ENCODE results near the gene ST6GALNAC6.
"Not testable (repeated sequence)": the region's sequence is repeated elsewhere in the genome, so short reads cannot be mapped to it uniquely, and the experiment has no call there.

The ST6GALNAC6 gene

GRCh38 chr9:127871531-127871930 lies 27.9 kb downstream of the ST6GALNAC6 start:
- no peak for DNase-seq

GRCh38 chr9:127870887-127871286 lies 28.5 kb downstream of the ST6GALNAC6 start:
- DNase-seq: no peak

- DNase-seq: not testable (repeated sequence)
These were observed 29.3 kb downstream of the ST6GALNAC6 start for GRCh38 chr9:127870153-127870491.

GRCh38 chr9:127869310-127870152 lies 29.9 kb downstream of the ST6GALNAC6 start:
- DNase-seq: no peak

- DNase-seq: no peak
These were observed 31.0 kb downstream of the ST6GALNAC6 start for GRCh38 chr9:127868278-127868902.

GRCh38 chr9:127867356-127868277 lies 31.8 kb downstream of the ST6GALNAC6 start:
- DNase-seq: no peak

- DNase-seq: no peak
These were observed 32.9 kb downstream of the ST6GALNAC6 start for GRCh38 chr9:127866535-127866934.

GRCh38 chr9:127865645-127866464 lies 33.5 kb downstream of the ST6GALNAC6 start:
- no peak for DNase-seq

GRCh38 chr9:127863191-127863621 lies 36.2 kb downstream of the ST6GALNAC6 start:
- DNase-seq: no peak

GRCh38 chr9:127862075-127863011 lies 37.1 kb downstream of the ST6GALNAC6 start:
- DNase-seq: no peak

- DNase-seq: no peak
These were observed 38.6 kb downstream of the ST6GALNAC6 start for GRCh38 chr9:127860779-127861178.

- no peak for DNase-seq
These were observed 39.1 kb downstream of the ST6GALNAC6 start for GRCh38 chr9:127860260-127860659.

GRCh38 chr9:127858041-127858512 lies 41.3 kb downstream of the ST6GALNAC6 start:
- no peak for DNase-seq

- DNase-seq: no peak
These were observed 42.1 kb downstream of the ST6GALNAC6 start for GRCh38 chr9:127857278-127857677.

- DNase-seq: no peak
These were observed 42.7 kb downstream of the ST6GALNAC6 start for GRCh38 chr9:127856729-127857116.

GRCh38 chr9:127856094-127856728 lies 43.2 kb downstream of the ST6GALNAC6 start:
- DNase-seq: no peak

GRCh38 chr9:127855522-127855921 lies 43.9 kb downstream of the ST6GALNAC6 start:
- DNase-seq: no peak

- no peak for DNase-seq
These were observed 44.4 kb downstream of the ST6GALNAC6 start for GRCh38 chr9:127854960-127855359.

GRCh38 chr9:127854184-127854806 lies 45.1 kb downstream of the ST6GALNAC6 start, which contains the start of gene ENG:
ENG (minus strand) TSS chr9:127854658; CDS start chr9:127854355, 303 bp downstream.
- no peak for DNase-seq
